Esophagus (tissue), 2 donors: ENCODE measurements around the gene ATXN7L2. TPM values are rescaled to one million over a fixed set of nuclear protein-coding genes. Genes with fewer than 3 reads are reported as not detected.

Source experiments
- H3K27ac ChIP-seq, 2 donors: one replicate each; pipeline ENCODE4 v1.5.1; 2013; ENCODE audit warnings: low read depth in 2 of 2, mild to moderate bottlenecking in 2 of 2, inconsistent platforms in 1 of 2, low read length in 1 of 2, moderate library complexity in 1 of 2
- H3K27me3 ChIP-seq, 2 donors: one replicate each; pipeline ENCODE4 v1.6.1; 2013; ENCODE audit warnings: low read length in 2 of 2, control low read depth in 1 of 2, mild to moderate bottlenecking in 1 of 2; ENCODE audit not compliant: insufficient read depth in 2 of 2, control insufficient read depth in 1 of 2
- H3K36me3 ChIP-seq, 2 donors: one replicate each; pipeline ENCODE4 v1.6.1; 2013; ENCODE audit warnings: low read length in 1 of 2; ENCODE audit not compliant: control insufficient read depth in 2 of 2, insufficient read depth in 2 of 2
- H3K4me1 ChIP-seq, 2 donors: one replicate each; pipeline ENCODE4 v1.6.1; 2013; ENCODE audit warnings: low read length in 1 of 2; ENCODE audit not compliant: control insufficient read depth in 2 of 2, insufficient read depth in 2 of 2
- H3K4me3 ChIP-seq, 2 donors: one replicate each; pipeline ENCODE4 v1.5.1; 2013; ENCODE audit warnings: low read length in 2 of 2, mild to moderate bottlenecking in 2 of 2, low read depth in 1 of 2, moderate library complexity in 1 of 2
- H3K9me3 ChIP-seq, 2 donors: one replicate each; pipeline ENCODE4 v1.6.1; 2013; ENCODE audit warnings: mild to moderate bottlenecking in 2 of 2, low read depth in 1 of 2, low read length in 1 of 2, moderate library complexity in 1 of 2; ENCODE audit not compliant: control insufficient read depth in 2 of 2, insufficient read depth in 1 of 2
- WGBS, 2 donors: extraction: QIAGEN DNeasy Blood & Tissue Kit; methylation state at CpG; one replicate each; pipeline ENCODE4 v1.1.7; 2013; 5-methylcytosine and 5-hydroxymethylcytosine counted together
- polyA plus RNA-seq, 2 donors: library from polyadenylated mRNA; stranded (reverse); fragments of 200-250 nt; gene quantifications; one replicate each; pipeline ENCODE4 v1.2.3, GENCODE V29; 2013
- donor health status: healthy with polysubstance abuse.
- donor health status: Bipolar disorder and iron deficiency.

The ATXN7L2 gene
- polyA plus RNA-seq, 2 donors = 3.6 to 6.4 TPM

DNA sequence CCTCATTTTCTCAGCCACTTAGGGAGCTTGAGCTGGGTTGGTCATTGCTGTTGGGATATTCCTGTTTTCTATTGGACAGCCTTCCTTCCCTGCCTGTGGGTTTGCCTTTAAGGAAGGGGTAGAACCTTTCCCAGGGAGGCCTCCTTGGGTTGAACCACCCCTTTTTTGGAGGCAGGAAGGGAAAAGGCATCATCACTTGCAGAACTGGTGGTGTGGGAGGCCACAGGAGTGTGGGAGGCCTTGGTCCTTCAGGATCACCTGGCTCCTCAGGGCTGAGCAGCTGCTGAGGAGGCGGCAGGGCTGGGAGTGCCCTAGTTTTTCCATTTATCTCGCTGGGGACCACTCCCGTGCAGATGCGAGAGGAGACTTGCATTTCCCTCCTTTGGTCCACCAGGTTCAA, 9.5 kb downstream of the ATXN7L2 start:
- Histone ChIP-seq H3K27ac (peak overlapping the region in 1 of 2 donors; percentile 2), H3K9me3 (no peaks in the 10 kb centered on the region), H3K4me3 (no peak overlapping the region), H3K27me3 (no peaks in the 10 kb centered on the region), H3K36me3 (peaks cover 3 to 33% of the 10 kb centered on the region in 2 donors), H3K4me1 (peaks cover 4 to 11% of the 10 kb centered on the region in 2 donors)
- 49 to 64% methylated on average over 4 of the region's 4 CpGs for WGBS, 2 donors

DNA sequence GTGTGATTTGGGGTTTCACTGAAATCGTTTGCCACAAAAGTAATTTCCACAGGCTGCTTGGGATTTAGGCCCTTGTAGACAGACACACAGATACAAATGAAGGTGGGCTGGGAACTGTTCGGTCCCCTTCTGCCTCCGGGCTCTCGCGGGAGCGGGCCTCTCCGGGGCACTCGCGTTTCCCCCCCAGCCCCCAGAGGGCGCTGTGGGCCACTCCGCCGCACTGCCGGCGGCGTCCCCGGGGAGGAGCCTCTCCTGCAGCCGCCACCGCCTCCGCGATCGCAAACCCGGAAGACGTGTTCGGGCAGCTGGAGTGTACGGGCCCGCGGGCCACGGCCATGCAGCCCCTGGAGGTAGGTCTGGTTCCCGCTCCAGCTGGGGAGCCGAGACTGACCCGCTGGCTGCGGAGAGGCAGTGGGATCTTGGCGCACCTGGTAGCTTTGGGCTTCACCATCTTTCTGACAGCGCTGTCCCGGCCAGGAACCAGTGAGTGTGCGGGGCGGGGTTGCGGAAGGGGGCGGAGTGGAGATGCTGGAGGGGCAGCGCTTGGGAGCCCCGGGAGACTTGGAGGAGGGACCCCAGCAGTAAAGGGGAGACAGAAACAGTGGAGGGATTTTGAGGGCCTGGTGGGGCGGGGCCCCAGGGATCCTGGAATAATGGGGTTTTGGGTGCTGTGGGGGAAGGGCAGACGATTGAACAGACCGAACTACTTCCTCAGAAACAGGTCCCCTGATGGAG, 10.3 kb downstream of the ATXN7L2 start, which contains the start of gene CYB561D1:
TSS of gene CYB561D1 (plus strand) at position 290 of the 735 bp plus-strand sequence. CDS start at position 336, 46 bp downstream.
- Histone ChIP-seq H3K4me1 (peaks cover 4 to 13% of the 10 kb centered on the region in 2 donors), H3K27ac (peak within 1 kb of the TSS; percentile 85 to 91), H3K27me3 (no peaks in the 10 kb centered on the region), H3K9me3 (no peaks in the 10 kb centered on the region), H3K36me3 (peaks cover 2 to 30% of the 10 kb centered on the region in 2 donors), H3K4me3 (peak within 1 kb of the TSS; percentile 80 to 99)
- 0% methylated on average over 44 of the region's 44 CpGs for WGBS, 2 donors

DNA sequence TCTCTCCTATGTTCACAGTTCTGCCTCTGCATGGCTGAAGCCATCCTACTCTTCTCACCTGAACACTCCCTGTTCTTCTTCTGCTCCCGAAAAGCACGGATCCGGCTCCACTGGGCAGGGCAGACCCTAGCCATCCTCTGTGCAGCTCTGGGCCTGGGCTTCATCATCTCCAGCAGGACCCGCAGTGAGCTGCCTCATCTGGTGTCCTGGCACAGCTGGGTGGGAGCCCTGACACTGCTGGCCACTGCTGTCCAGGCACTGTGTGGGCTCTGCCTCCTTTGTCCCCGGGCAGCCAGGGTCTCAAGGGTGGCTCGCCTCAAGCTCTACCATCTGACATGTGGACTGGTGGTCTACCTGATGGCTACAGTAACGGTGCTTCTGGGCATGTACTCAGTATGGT, 12.0 kb downstream of the ATXN7L2 start:
- peaks cover 2 to 25% of the 10 kb centered on the region in 2 donors for H3K36me3 ChIP-seq
- H3K4me3 ChIP-seq = no peak overlapping the region
- no peaks in the 10 kb centered on the region for H3K9me3 ChIP-seq
- H3K27me3 ChIP-seq = no peaks in the 10 kb centered on the region
- 92 to 96% methylated on average over 7 of the region's 7 CpGs for WGBS, 2 donors
- peaks cover 4 to 17% of the 10 kb centered on the region in 2 donors for H3K4me1 ChIP-seq
- H3K27ac ChIP-seq = no peak overlapping the region

DNA sequence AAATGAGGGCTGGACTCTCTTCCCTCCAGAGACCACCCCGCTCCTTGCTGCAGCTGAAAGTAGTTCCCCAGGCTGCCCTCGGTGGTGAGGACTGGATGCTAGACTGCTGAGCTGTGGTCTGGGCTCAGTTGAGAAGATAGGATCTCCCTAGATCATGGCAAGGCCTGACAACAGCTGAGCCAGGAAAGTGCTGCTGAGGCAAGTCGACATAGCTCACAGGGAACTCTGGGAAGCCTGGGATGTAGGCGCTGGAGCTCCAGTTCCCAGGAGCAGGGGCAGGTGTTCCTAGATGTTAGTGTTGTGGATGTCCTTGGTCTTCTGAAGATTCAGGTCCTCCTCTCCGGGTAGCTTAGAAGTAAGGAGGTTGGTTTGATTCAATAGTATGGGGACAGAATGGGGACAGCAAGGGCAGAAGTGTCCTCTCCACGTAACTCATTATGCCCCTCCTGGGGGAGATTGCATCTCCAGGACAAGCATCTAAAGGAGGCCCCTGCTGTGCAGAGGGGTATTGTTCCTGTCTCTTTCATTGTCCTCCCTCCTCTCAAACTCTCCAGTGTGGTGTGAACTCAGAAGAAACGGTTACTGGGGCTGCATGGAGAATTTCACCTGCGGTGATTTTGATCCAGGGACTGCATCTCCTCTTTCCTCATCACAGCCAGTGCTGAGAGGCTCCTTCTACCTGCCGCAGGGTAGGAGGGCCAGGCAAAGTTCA, 13.9 kb downstream of the ATXN7L2 start:
- H3K36me3 ChIP-seq = peaks cover 2 to 21% of the 10 kb centered on the region in 2 donors
- 60 to 72% methylated on average over 9 of the region's 9 CpGs for WGBS, 2 donors
- peaks cover 9 to 19% of the 10 kb centered on the region in 2 donors for H3K4me1 ChIP-seq
- no peaks in the 10 kb centered on the region for H3K9me3 ChIP-seq
- H3K27ac ChIP-seq = no peak overlapping the region
- H3K27me3 ChIP-seq = no peaks in the 10 kb centered on the region
- H3K4me3 ChIP-seq = no peak overlapping the region

DNA sequence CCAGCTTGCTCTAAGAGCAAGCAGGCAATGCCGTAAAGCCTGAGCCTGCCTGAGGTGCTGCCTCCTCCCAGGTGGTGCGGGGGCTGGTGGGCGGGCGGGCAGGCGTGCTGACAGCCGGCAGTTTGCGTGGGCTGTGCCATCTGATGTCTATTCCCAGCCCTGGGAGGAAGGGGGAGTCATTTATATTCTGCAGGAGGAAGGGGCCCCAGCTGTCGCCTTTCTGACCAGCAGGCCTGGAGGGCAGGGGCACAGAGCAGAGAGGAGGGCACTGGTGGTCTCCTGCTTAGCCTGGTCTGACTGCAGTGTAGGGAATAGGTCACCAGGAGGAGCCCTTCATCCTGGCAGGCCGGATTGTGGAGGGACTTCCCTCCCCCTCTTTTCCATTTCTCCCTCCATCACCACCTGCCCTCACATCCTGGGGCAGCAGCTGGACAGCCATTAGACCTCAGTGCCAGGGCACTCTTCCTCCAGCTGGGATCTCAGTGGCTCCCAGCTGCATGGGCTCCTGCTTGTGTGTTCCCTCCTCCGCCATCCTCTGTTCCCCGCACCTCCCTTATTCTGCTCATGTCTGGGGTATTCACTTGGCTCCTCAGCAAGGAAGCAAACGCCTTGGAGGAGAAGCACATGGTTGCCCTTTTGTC, 14.6 kb downstream of the ATXN7L2 start:
- 66 to 67% methylated on average over 10 to 12 of the region's 12 CpGs for WGBS, 2 donors
- no peak overlapping the region for H3K4me3 ChIP-seq
- H3K27me3 ChIP-seq = no peaks in the 10 kb centered on the region
- peak overlapping the region in 1 of 2 donors; percentile 67 for H3K27ac ChIP-seq
- no peaks in the 10 kb centered on the region for H3K9me3 ChIP-seq
- peaks cover 8 to 18% of the 10 kb centered on the region in 2 donors for H3K4me1 ChIP-seq
- peaks cover 2 to 21% of the 10 kb centered on the region in 2 donors for H3K36me3 ChIP-seq

DNA sequence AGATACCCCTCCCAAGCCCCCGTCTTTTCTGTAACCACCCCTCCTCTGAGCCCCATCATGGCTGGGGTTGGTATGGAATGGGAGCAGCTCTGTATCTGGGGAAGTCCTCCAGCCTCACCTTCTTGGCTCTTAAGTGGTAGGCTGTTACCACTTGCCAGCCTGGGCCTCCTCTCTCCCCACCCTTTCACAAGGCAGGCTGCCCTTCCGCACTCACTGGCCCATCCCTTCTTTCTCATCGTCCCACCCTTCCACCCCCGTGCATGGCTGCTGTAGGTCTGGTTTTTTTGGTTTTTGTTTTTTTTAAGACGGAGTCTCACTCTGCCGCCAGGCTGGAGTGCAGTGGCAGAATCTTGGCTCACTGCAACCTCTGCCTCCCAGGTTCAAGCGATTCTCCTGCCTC, 15.4 kb downstream of the ATXN7L2 start:
- Histone ChIP-seq H3K4me3 (no peak overlapping the region), H3K27ac (peak overlapping the region; percentile 46 to 77), H3K27me3 (no peaks in the 10 kb centered on the region), H3K4me1 (peaks cover 7 to 15% of the 10 kb centered on the region in 2 donors), H3K36me3 (peaks cover 2 to 21% of the 10 kb centered on the region in 2 donors), H3K9me3 (no peaks in the 10 kb centered on the region)
- WGBS, 2 donors = 45 to 56% methylated on average over 7 of the region's 7 CpGs

DNA sequence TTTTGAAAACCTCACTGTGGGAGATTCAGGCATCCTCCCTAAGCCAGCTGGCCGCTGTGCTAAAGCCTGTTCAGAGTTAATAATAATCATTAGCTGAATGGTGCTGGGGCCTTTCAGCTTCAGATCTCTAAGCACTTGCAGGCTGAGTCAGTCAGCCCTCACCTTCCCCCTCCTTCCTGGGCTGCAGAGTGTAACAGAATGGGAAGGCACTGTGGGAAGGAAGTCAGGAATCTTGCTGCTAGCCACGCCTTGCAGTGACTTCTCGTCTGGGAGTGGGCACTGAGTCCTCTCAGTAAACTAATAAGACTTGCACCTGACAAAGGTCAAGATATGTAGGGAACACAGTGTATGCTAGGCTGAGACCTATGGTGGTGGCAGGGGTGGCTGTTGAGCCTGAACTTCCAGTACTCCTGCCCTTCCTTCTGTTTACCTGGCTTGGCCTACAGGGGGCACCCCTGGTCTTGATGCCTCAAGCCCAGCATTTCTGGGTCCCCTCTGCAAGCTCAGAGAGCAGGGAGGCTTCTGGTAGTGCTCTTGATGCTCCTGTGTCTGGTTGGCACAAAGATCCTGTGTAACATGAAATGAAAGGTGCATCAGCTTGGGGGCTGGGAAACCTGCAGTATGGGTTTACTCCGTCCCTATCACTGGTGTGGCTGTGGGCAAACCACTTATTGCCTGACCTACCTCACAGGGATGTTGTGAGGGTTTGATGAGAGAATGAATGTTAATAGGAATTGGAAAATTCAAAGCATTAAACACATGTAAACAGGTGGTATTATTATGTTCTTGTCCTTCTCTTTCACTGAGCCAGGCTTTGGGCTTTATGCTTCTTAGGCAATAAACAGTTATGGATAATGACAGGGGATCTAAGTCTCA, 16.2 kb downstream of the ATXN7L2 start:
- Histone ChIP-seq H3K4me1 (peaks cover 7 to 13% of the 10 kb centered on the region in 2 donors), H3K27ac (peak overlapping the region; percentile 51 to 77), H3K9me3 (no peaks in the 10 kb centered on the region), H3K27me3 (no peaks in the 10 kb centered on the region), H3K4me3 (no peak overlapping the region), H3K36me3 (peaks cover 2 to 21% of the 10 kb centered on the region in 2 donors)
- WGBS, 2 donors = 55 to 61% methylated on average over 4 of the region's 4 CpGs

DNA sequence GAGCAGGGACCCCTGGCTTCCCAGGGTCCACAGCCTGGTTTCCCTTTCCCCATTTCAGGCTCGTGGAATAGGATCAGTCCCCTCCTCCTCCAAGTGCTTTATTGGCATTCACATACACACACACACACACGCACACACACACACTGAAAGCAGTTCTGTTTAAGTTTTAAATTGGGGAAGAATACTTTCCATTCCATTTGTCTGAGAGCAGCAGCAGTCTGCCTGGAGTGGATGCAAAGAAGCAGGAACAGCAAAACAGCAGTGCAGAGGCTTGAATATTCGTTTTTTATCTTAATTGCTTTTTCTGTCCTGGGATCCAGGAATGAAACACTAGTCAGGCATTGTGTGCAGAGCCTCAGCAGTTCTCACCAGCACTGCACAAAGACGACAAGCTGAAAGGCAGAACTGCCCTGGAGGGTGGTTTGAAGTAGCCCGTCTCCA, 17.3 kb downstream of the ATXN7L2 start:
- H3K4me3 ChIP-seq = no peak overlapping the region
- peaks cover 0 to 17% of the 10 kb centered on the region in 2 donors for H3K36me3 ChIP-seq
- H3K9me3 ChIP-seq = no peaks in the 10 kb centered on the region
- peaks cover 7 to 11% of the 10 kb centered on the region in 2 donors for H3K4me1 ChIP-seq
- H3K27ac ChIP-seq = peak overlapping the region; percentile 36 to 47
- H3K27me3 ChIP-seq = no peaks in the 10 kb centered on the region
- 36 to 44% methylated on average over 5 of the region's 5 CpGs for WGBS, 2 donors
